Measurements from ENCODE around the gene NRF1.

Gene NRF1

GRCh38 chr7:129780257-129780973, 168.9 kb downstream of the NRF1 start:
- TF ChIP-seq TAF1 (IDR thresholded peaks at IDR 0.05; ENCODE audit: borderline replicate concordance, insufficient read depth, low read length) (no peak), POLR2AphosphoS5 (IDR thresholded peaks at IDR 0.05; ENCODE audit: low read depth, low read length) (no peak), FOXP2 (optimal IDR thresholded peaks at IDR 0.05; ENCODE audit: borderline replicate concordance, extremely low read depth, extremely low read length, insufficient read depth) (no peak), SIN3A (IDR thresholded peaks at IDR 0.05; ENCODE audit: borderline replicate concordance, insufficient read depth, low read length) (no peak)
- TF ChIP-seq, protein P1, sequence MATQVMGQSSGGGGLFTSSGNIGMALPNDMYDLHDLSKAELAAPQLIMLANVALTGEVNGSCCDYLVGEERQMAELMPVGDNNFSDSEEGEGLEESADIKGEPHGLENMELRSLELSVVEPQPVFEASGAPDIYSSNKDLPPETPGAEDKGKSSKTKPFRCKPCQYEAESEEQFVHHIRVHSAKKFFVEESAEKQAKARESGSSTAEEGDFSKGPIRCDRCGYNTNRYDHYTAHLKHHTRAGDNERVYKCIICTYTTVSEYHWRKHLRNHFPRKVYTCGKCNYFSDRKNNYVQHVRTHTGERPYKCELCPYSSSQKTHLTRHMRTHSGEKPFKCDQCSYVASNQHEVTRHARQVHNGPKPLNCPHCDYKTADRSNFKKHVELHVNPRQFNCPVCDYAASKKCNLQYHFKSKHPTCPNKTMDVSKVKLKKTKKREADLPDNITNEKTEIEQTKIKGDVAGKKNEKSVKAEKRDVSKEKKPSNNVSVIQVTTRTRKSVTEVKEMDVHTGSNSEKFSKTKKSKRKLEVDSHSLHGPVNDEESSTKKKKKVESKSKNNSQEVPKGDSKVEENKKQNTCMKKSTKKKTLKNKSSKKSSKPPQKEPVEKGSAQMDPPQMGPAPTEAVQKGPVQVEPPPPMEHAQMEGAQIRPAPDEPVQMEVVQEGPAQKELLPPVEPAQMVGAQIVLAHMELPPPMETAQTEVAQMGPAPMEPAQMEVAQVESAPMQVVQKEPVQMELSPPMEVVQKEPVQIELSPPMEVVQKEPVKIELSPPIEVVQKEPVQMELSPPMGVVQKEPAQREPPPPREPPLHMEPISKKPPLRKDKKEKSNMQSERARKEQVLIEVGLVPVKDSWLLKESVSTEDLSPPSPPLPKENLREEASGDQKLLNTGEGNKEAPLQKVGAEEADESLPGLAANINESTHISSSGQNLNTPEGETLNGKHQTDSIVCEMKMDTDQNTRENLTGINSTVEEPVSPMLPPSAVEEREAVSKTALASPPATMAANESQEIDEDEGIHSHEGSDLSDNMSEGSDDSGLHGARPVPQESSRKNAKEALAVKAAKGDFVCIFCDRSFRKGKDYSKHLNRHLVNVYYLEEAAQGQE (IDR thresholded peaks at IDR 0.05; ENCODE audit: insufficient read depth in 1 of 2, low read depth in 2 of 2, low read length in 2 of 2) = no peak

DNA sequence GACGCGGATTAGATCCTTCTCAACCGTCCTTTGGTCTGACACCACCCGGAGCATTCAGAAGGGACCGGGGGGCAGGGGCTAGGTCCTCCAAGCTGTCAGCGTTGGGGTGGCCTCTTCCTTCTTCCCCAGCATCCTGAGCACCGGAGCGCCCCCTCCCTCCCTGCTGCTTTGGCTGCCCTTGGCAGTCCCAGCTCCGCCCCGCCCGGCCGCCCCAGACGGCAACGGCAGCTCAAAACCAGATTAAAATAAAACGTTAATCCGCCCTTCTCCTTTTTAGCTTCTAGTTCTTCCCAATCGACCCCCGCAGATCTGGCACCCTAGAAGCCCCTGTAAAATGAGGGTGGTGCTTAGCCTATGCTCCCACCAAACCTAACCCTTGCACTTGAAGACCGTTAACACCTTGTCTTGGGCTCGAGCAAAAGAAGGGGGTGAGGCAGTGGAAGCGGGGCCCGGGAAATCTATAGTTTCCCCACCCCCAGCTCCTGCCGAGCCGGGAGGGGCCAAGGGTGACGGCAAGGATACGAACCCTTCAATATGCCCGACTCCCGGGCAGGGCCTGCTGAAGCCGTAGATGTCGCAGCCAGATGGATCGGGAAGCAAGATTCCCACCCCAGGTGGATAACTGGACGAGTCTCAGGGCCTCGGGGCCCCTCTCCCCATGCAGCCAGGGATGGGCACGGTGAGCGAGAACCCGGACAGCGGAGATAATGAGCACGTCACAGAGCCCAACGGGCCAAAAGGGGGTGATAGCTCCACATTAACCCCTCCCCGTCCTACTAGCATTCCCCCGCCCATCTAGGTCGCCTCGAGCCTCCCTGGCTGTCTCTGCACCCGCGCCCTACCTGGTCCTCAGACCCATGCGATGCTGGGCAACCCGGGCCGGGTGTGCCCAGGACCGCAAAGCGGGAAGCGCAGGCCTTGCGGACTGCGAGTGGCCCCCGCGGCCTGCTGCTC, 169.7 kb downstream of the NRF1 start:
- TF ChIP-seq, protein P1 (IDR thresholded peaks at IDR 0.05; ENCODE audit: insufficient read depth in 1 of 2, low read depth in 2 of 2, low read length in 2 of 2) = no peak
- TF ChIP-seq SIN3A (IDR thresholded peaks at IDR 0.05; ENCODE audit: borderline replicate concordance, insufficient read depth, low read length) = no peak
- TF ChIP-seq FOXP2 (optimal IDR thresholded peaks at IDR 0.05; ENCODE audit: borderline replicate concordance, extremely low read depth, extremely low read length, insufficient read depth) = no peak

DNA sequence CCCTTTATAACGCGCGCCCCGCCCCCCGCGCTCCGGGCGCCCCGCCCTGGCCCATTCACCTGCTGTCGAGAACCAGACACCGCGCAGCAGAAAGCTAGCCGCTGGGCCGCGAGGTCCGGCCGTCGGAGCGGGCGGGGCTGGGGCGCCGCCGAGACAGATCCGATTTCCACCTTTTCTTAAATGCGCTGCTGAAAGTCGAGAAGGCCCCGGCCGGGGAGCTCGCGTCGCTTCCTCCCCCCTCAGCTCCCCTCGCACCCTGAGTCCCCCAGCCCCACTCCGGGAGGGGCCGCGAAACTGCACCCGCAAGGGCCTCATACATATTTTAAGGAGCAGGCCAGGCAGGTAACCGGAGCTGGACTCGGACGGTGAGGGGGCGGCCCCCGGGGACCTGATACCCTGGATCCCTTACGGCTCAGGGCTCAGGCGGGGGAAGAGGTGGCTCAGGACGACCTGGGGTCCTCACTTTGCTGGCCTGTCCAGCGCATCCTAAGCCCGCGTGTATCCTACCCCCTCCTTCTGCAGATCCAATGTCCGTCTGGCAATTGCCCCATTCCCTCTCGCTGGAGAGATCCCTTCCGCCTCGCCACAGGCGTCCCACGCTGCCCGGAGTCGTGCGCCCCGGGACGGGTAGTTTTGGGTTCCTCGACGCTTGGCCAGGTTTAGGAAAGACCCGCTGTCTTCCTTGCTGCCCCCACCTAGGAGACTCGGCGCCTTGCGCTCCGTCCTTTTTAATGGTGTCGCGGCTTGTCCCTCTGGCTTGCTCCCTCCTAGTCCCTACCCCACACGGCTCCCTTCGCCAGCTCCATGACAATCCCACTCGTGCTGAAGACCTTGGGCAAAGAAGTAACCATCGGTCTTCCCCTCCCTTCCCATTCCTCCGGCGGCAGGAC, 170.7 kb downstream of the NRF1 start:
- no peak for TF ChIP-seq POLR2AphosphoS5 (IDR thresholded peaks at IDR 0.05; ENCODE audit: low read depth, low read length)
- no peak for TF ChIP-seq FOXP2 (optimal IDR thresholded peaks at IDR 0.05; ENCODE audit: borderline replicate concordance, extremely low read depth, extremely low read length, insufficient read depth)
- no peak for TF ChIP-seq TAF1 (IDR thresholded peaks at IDR 0.05; ENCODE audit: borderline replicate concordance, insufficient read depth, low read length)
- TF ChIP-seq, protein P1 (IDR thresholded peaks at IDR 0.05; ENCODE audit: insufficient read depth in 1 of 2, low read depth in 2 of 2, low read length in 2 of 2) = no peak
- no peak for TF ChIP-seq SIN3A (IDR thresholded peaks at IDR 0.05; ENCODE audit: borderline replicate concordance, insufficient read depth, low read length)

GRCh38 chr7:129782818-129783583, 171.5 kb downstream of the NRF1 start:
- TF ChIP-seq FOXP2 (optimal IDR thresholded peaks at IDR 0.05; ENCODE audit: borderline replicate concordance, extremely low read depth, extremely low read length, insufficient read depth) = no peak
- TF ChIP-seq POLR2AphosphoS5 (IDR thresholded peaks at IDR 0.05; ENCODE audit: low read depth, low read length) = no peak
- TF ChIP-seq, protein P1 (IDR thresholded peaks at IDR 0.05; ENCODE audit: insufficient read depth in 1 of 2, low read depth in 2 of 2, low read length in 2 of 2) = no peak
- TF ChIP-seq TAF1 (IDR thresholded peaks at IDR 0.05; ENCODE audit: borderline replicate concordance, insufficient read depth, low read length) = no peak
- TF ChIP-seq SIN3A (IDR thresholded peaks at IDR 0.05; ENCODE audit: borderline replicate concordance, insufficient read depth, low read length) = no peak
